Measurements from ENCODE around the gene FGD4. TPM values are rescaled to one million over a fixed set of nuclear protein-coding genes. Genes with fewer than 3 reads are reported as not detected.

FGD4 gene
- total RNA-seq, 1 donor from 2014 or later = 17.2 TPM

DNA sequence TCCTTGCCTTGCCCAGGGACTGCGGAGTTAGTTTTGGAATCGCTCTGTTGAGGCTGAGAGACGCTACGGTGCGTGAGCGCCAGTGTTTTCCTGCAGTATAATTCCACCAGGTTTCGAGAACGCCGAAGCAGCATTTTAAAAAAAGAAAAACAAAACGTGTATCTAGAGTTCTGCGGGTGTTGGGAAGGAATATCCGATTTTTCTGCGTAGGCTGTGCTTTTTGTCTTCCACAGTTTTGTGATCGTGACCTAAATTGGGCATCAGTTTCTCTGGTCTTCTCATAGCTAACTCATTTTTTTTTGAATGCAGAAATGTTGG, 280.5 kb downstream of the FGD4 start:
- H3K4me1 Mint-ChIP-seq (ENCODE audit: unreplicated experiment) = peaks cover 8% of the 10 kb centered on the region
- H3K36me3 Mint-ChIP-seq (ENCODE audit: low read depth, unreplicated experiment) = peaks cover 4% of the 10 kb centered on the region
- no peaks in the 10 kb centered on the region for H3K9me3 Mint-ChIP-seq (ENCODE audit: unreplicated experiment)
- DNase-seq (ENCODE audit: low spot score) = no peak
- peak overlapping the region; percentile 96 for H3K27ac Mint-ChIP-seq (ENCODE audit: unreplicated experiment)
- H3K4me3 Mint-ChIP-seq (ENCODE audit: unreplicated experiment) = peak overlapping the region; percentile 98
- H3K27me3 Mint-ChIP-seq (ENCODE audit: unreplicated experiment) = peaks cover 5% of the 10 kb centered on the region
- TF ChIP-seq, protein P1, sequence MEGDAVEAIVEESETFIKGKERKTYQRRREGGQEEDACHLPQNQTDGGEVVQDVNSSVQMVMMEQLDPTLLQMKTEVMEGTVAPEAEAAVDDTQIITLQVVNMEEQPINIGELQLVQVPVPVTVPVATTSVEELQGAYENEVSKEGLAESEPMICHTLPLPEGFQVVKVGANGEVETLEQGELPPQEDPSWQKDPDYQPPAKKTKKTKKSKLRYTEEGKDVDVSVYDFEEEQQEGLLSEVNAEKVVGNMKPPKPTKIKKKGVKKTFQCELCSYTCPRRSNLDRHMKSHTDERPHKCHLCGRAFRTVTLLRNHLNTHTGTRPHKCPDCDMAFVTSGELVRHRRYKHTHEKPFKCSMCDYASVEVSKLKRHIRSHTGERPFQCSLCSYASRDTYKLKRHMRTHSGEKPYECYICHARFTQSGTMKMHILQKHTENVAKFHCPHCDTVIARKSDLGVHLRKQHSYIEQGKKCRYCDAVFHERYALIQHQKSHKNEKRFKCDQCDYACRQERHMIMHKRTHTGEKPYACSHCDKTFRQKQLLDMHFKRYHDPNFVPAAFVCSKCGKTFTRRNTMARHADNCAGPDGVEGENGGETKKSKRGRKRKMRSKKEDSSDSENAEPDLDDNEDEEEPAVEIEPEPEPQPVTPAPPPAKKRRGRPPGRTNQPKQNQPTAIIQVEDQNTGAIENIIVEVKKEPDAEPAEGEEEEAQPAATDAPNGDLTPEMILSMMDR (IDR thresholded peaks at IDR 0.05; ENCODE audit: unreplicated experiment) = no peak

DNA sequence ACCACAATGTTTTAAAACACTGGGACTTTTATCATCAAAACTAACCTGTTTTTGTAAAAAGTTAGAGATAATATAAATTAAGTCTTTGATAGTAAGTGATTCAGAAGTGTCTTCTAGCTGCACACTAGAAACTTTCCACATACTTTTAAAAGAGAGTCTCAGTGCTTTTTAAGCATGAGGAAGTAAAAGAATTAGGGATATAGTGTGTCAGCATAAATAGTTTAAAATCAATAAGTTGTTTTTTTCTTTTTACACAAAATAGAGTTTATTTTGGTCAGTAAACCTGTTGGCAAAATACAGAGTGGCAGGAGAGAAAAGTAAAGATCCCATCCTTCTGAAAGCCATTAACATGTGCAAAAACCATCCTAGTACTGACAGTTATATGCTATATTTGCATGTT, 281.4 kb downstream of the FGD4 start:
- TF ChIP-seq, protein P1 (IDR thresholded peaks at IDR 0.05; ENCODE audit: unreplicated experiment) = no peak
- H3K27ac Mint-ChIP-seq (ENCODE audit: unreplicated experiment) = no peak overlapping the region
- no peaks in the 10 kb centered on the region for H3K9me3 Mint-ChIP-seq (ENCODE audit: unreplicated experiment)
- no peak for DNase-seq (ENCODE audit: low spot score)
- peaks cover 8% of the 10 kb centered on the region for H3K4me1 Mint-ChIP-seq (ENCODE audit: unreplicated experiment)
- H3K27me3 Mint-ChIP-seq (ENCODE audit: unreplicated experiment) = peaks cover 5% of the 10 kb centered on the region
- H3K4me3 Mint-ChIP-seq (ENCODE audit: unreplicated experiment) = no peak overlapping the region
- peaks cover 7% of the 10 kb centered on the region for H3K36me3 Mint-ChIP-seq (ENCODE audit: low read depth, unreplicated experiment)

DNA sequence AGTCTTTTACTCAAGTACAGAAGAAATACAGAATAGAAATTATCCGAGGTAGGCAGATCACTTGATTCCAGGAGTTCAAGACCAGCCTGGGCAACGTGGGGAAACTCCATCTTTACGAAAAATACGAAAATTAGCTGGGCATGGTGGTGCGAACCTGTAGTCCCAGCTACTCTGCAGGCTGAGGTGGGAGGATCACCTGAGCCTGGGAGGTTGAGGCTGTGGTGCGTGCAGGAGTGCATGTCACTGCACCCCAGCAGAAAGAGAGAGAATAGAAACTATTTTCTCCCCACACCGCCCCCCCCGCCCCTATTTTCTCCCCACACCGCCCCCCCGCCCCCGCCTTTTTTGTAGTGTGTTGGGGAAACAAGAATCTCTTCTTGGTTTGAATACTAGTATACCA, 281.9 kb downstream of the FGD4 start:
- TF ChIP-seq, protein P1 (IDR thresholded peaks at IDR 0.05; ENCODE audit: unreplicated experiment) = no peak
- H3K36me3 Mint-ChIP-seq (ENCODE audit: low read depth, unreplicated experiment) = peaks cover 7% of the 10 kb centered on the region
- no peak overlapping the region for H3K4me3 Mint-ChIP-seq (ENCODE audit: unreplicated experiment)
- H3K4me1 Mint-ChIP-seq (ENCODE audit: unreplicated experiment) = peaks cover 8% of the 10 kb centered on the region
- no peak overlapping the region for H3K27ac Mint-ChIP-seq (ENCODE audit: unreplicated experiment)
- DNase-seq (ENCODE audit: low spot score) = no peak
- no peaks in the 10 kb centered on the region for H3K9me3 Mint-ChIP-seq (ENCODE audit: unreplicated experiment)
- H3K27me3 Mint-ChIP-seq (ENCODE audit: unreplicated experiment) = peaks cover 5% of the 10 kb centered on the region

DNA sequence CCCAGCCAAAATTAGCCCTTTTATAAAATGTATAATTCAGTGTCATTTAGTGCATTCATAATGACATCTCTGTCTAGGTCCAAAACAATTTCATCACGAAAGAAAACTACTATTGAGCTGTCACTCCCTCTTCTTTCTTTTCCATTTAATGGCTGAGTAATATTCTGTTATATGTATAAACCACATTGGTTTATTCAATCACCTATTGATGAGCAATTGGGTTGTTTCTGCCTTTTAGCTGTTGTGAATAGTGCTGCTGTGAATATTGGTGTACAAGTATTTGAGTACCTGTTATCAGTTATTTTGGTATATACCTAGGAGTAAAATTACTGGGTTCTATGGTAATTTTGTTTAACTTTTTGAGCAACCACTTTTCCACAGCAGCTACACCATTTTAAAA, 287.0 kb downstream of the FGD4 start:
- Mint-ChIP-seq H3K36me3 (ENCODE audit: low read depth, unreplicated experiment) (peaks cover 3% of the 10 kb centered on the region), H3K27ac (ENCODE audit: unreplicated experiment) (no peak overlapping the region), H3K9me3 (ENCODE audit: unreplicated experiment) (no peaks in the 10 kb centered on the region), H3K4me1 (ENCODE audit: unreplicated experiment) (no peaks in the 10 kb centered on the region), H3K27me3 (ENCODE audit: unreplicated experiment) (peaks cover 3% of the 10 kb centered on the region), H3K4me3 (ENCODE audit: unreplicated experiment) (no peak overlapping the region)
- no peak for DNase-seq (ENCODE audit: low spot score)
- TF ChIP-seq, protein P1 (IDR thresholded peaks at IDR 0.05; ENCODE audit: unreplicated experiment) = no peak

DNA sequence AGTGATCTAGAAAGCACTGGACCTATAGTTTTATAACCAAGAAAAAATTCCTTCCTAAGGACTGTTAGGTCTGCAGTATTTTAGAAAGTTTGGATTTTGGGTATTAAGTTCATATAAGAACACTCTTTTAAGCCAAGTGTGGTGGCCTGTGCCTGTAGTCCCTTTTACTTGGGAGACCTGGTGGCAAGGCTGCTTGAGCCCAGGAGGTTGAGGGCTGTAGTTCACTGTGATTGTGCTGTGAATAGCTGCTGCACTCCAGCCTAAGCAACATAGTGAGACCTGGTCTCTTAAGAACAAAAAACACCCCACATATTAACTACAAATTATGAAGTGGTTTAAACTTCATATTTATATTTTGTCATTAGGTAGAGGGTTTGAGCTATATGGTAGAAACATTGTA, 289.4 kb downstream of the FGD4 start:
- H3K27ac Mint-ChIP-seq (ENCODE audit: unreplicated experiment) = peak overlapping the region; percentile 34
- TF ChIP-seq, protein P1 (IDR thresholded peaks at IDR 0.05; ENCODE audit: unreplicated experiment) = no peak
- no peak overlapping the region for H3K4me3 Mint-ChIP-seq (ENCODE audit: unreplicated experiment)
- peaks cover 3% of the 10 kb centered on the region for H3K36me3 Mint-ChIP-seq (ENCODE audit: low read depth, unreplicated experiment)
- no peak for DNase-seq (ENCODE audit: low spot score)
- no peaks in the 10 kb centered on the region for H3K9me3 Mint-ChIP-seq (ENCODE audit: unreplicated experiment)
- no peaks in the 10 kb centered on the region for H3K4me1 Mint-ChIP-seq (ENCODE audit: unreplicated experiment)
- H3K27me3 Mint-ChIP-seq (ENCODE audit: unreplicated experiment) = peaks cover 3% of the 10 kb centered on the region
